NCI-H1436 treated with DMSO at 0.1 percent for 48 hours (cell line): ENCODE measurements around the gene ZNF710.
"Not testable (repeated sequence)": the region's sequence is repeated elsewhere in the genome, so short reads cannot be mapped to it uniquely, and the experiment has no call there.

Source experiments
- DNase-seq: peaks from one replicate; lab custom pipeline; 2025; lab: John Stamatoyannopoulos, UW

Gene ZNF710, protein sequence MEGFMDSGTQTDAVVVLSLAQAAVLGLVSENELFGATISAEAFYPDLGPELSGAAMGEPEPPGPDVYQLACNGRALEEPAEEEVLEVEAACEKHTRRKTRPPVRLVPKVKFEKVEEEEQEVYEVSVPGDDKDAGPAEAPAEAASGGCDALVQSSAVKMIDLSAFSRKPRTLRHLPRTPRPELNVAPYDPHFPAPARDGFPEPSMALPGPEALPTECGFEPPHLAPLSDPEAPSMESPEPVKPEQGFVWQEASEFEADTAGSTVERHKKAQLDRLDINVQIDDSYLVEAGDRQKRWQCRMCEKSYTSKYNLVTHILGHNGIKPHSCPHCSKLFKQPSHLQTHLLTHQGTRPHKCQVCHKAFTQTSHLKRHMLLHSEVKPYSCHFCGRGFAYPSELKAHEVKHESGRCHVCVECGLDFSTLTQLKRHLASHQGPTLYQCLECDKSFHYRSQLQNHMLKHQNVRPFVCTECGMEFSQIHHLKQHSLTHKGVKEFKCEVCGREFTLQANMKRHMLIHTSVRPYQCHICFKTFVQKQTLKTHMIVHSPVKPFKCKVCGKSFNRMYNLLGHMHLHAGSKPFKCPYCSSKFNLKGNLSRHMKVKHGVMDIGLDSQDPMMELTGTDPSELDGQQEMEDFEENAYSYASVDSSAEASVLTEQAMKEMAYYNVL

DNA sequence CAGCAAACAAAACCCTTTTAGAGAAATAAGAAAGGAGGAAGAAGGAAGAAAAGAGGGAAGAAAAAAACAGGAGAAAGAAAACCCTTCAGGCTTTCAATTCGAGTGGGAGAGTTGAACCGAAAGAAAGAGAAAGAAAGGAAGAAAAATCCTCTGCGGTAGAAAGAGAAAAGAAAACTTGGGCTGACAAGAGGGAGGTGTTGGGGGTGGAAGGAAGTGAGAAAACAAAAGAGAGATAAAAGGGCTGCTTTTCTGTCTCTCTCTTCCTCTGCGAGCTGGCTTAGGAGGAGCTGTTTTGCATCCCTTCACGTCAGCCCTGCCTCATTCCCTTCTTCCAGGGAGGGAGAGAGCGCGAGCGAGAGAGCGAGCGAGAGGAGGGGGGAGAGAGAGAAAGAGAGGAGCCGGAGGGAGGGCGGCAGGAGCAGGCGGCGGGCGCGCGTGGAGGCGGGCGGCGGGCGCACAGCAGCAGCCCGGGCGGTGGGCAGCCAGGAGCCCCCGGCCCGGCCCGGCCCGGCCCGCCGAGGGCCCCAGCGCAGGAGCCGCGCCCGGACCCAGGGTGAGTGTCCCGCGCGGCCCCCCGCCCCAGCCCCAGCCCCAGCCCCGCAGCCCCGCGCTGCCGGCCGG is at the start of gene ZNF710:
Gene ZNF710, plus strand, starts transcription at position 263 of the 621 bp plus-strand sequence. CDS start 65,814 bp downstream, outside the sequence.
- no peak for DNase-seq

DNA sequence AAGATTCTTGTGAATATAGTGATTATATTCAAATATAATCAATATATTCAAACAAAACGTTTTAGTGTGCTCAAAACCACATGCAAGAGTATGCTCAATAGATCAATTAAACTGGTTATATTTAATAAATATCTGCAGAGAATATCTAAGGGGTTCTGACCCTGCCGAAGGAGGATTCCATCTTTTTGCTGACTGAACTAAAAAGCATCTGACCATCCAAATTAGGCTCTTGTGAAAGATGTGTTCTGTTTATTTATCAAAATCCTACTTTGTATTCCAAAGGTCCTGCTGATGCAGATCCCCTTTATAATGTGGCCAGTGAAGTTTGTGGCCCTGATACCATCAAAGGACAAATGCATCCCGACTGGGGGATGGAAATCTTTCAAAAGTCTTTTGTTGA is 46.6 kb upstream of the ZNF710 start:
- no peak for DNase-seq

DNA sequence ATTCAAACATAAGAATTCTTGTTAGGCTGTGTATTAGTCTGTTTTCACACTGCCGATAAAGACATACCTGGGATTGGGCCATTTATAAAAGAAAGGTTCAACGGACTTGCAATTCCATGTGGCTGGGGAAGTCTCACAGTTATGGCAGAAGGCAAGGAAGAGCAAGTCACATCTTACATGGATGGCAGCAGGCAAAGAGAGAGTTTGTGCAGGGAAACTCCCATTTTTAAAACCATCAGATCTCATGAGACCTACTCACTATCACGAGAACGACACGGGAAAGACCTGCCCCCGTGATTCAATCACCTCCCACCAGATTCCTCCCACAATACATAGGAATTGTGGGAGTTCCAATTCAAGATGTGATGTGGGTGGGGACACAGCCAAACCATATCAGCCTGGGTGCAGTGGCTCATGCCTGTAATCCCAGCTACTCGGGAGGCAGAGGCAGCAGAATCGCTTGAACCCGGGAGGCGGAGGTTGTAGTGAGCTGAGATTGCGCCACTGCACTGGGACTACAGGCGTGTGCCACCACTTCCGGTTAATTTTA is 45.6 kb upstream of the ZNF710 start:
- DNase-seq: not testable (repeated sequence)

DNA sequence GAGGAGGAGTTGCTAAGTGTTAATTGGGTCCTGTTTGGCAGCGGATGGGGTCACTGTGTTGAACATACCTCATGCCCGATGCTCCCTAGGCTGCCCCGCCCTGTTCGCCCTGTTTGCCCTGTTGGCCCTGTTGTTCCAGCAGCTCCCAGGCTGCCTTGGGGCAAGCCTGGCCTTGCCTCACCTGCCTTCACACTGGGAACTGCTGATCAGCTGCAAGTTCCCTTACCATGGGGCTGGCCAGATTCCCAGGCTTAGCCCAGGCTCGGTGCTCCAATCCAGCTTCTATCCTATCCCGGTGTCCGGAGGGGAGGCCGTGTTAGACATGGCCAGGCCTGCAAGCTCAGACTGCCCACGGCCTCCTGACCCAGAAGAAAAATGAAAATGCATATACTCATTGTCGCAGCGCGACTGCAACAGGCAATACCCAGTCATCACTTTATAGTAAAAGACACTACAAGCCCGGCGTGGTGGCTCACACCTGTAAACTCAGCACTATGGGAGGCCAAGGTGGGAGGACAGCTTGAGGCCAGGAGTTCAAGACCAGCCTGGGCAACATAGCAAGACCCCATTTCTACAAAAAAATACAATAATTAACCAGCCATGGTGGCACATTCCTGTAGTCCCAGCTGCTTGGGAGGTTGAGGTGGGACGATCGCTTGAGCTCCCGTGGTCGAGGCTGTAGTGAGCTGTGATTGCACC is 42.9 kb upstream of the ZNF710 start:
- no peak for DNase-seq

DNA sequence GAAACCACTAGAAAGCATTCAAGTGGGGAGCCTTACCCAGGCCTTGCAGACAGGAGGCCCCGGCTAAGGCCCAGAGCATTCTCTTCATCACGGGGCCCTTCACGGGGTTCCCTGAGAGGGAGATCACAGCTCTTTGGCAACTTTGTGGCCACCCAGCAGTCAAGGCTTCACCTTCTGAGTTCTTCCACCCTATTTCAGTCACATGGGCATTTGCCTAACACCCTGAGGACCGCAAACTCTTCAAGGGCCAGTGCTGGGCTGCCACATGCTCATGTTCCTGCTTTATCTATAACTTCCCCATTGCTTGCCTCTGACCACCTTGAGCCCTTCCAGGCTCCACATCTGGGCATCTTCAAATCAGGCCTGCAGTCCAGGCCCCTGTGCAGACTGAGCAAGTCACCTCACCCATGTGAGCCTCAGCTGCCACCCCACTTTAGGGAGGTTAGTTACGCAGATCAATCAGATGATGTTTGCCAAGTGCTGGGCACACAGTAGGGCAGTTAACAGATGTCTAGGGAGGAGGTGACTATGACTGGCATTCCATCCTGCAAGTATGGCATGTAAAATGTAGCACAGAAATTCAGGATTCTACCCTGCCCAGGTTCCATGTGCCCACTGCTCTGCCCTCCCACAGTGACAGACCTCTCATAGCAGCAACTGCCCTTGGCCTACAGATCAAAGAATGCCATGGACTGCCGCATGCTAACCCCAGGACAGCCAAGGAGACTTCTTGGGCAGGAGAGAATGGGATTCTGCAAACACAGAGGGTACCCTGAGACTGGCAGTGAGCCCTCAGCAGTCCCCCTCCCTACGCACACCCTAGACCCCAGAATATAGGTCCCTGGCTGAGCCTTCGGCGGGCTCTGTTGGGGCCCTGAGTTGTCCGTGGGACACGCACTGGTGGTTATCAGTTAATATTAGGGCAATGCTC is 37.6 kb upstream of the ZNF710 start:
- no peak for DNase-seq

DNA sequence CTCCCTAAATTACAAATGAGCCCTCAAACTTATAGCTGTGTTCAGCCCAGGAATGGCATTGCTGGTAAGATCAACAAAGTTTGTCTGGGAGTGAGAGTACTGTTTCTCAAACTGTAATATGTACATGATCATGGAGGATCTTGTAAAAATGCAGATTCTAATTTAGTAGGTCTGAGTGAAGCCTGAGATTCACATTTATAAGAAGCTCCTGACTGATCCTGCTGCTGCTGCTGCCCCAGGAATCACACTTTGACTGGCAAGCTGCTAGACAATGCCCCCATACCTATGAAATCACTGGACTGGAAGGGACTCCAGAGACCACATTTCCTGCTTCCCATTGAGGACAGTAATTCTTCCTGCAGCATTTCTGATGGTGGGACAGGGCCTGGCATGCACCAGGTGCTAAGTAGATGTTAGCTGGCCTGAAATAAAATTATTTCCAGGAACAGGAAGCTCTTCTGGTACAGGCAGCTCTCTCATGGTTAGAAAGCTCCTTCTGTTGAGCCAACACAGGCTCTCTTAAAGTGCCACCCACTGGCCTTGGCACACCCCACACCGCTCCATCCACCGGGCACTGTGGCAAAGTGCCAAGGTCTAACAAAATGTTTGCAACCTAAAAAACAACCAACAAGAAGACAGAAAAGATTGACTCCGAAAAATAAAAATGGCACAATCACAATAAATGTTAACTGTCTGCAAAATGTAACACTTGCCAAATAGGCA is 36.7 kb upstream of the ZNF710 start:
- no peak for DNase-seq

DNA sequence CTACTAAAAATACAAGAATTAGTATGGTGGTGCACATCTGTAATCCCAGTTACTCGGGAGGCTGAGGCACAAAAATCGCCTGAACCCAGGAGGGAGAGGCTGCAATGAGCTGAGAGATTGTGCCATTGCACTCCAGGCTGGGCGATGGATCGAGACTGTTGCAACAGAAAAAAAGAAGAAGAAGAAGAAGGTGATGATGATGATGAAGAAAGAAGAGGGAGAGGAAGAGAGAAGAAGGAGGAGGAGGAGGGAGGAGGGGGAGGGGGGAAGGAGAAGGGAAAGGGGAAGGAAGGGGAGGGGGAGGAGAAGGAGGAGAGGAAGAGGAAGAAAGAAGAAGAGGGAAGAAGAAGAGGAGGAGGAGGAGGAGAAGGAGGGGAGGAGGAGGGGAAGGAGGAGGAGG is 33.2 kb upstream of the ZNF710 start:
- no peak for DNase-seq

DNA sequence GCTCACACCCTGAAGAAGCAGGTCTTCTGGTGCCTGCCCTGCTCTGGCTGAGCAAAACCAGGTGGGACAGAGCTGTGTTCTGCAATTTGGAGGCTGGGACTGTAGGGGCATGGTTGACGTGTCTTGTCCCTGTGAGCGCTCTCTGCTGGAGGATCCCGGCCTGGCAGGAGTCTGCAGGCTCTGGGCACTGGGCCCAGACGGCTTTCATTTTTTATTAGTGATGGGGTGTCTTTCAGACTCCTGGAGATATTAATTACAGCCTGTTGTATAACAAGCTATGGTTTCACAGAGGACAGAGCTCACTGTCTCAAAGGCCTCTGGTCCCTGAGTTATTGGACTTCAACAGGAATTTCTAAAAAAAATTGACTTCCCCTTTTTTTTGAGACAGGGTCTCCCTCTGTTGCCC is 29.5 kb upstream of the ZNF710 start:
- DNase-seq: no peak

DNA sequence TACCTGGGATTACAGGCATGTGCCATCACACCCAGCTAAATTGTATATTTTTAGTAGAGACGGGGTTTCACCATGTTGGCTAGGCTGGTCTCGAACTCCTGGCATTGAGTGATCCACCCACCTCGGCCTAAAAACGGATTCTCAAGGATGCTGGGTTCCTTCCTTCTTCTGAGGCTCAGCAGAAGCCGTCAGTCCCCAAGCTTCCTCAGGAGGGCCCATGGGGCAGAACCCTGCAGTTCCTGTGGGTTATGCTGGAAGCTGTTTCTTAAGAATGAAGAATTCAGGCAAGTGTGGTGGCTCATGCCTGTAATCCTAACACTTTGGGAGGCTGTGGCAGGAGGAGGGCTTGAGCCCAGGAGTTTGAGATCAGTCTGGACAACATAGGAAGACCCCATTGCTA is 29.0 kb upstream of the ZNF710 start:
- DNase-seq: no peak

DNA sequence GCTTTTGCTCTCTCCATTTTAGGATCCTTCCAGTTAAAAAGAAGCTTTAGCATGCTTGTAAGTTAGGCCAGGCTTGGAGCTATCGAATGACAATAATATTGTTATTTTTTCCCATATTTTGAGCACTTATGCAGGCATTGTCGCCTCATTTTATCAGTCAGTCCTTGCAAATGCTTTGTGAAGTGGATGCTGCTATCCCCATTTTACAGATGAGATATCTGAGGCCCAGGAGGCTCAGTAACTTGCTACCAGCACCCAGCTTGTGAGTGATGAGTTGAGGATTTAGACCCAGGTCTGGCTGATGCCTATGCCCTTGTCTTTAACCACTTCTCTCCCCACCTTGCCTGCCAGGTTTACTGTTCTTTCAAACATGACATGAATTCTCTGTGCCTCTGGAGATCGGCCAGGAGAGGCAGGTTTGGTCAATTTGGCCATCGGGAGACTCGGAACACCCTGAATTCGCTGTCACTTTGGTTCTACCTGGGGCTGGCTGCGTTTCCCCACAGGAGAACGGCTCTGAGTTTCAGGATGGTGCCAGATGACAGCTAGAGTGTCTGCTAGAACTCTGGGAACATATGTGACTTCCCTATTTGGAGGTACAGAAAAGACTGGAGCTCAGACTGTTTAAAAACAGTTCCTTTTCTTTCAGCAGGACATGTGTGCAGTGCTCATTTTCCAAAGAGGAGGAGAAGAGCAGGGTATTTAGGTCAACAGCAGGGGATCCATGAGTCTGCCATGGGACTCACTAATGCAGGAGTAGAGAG is 25.5 kb upstream of the ZNF710 start:
- no peak for DNase-seq

DNA sequence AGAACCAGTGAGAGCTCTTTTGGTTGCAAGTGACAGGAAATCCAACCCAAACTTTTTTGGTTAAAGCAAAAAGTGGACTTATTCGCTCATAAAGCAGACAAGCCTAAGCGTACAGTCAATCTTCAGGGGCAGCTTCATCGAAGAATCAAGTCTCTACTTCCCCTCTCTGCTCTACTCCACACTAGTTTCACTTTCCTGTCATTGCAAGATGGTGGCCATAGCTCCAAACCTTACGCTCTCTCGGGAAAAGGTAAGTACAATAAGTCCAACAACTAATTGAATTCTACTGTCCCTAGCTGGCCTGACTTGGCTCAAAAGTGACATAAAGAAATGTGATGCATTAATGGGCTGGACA is 24.9 kb upstream of the ZNF710 start:
- DNase-seq: no peak

DNA sequence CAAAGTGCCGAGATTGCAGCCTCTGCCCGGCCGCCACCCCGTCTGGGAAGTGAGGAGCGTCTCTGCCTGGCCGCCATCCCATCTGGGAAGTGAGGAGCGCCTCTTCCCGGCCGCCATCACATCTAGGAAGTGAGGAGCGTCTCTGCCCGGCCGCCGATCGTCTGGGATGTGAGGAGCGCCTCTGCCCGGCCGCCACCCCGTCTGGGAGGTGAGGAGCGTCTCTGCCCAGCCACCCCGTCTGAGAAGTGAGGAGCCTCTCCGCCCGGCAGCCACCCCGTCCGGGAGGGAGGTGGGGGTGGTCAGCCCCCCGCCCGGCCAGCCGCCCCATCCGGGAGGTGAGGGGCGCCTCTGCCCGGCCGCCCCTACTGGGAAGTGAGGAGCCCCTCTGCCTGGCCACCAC is 23.3 kb upstream of the ZNF710 start:
- DNase-seq: not testable (repeated sequence)

DNA sequence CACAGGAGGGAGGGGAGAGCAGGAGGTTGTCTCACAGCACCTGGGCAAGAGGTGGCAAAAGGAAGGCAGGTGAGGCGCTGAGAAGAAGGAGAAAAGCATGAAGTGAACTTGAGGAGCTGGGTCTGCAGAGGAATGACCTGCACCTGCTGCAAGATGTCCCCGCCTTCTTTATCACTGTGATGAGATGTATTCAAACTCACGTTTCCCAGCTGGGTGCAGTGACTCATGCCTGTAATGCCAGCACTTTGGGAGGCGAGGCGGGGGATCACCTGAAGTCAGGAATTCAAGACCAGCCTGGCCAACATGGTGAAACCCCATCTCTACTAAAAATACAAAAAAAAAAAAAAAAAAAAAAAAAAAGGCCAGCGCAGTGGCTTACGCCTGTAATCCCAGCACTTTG is 22.2 kb upstream of the ZNF710 start:
- no peak for DNase-seq

DNA sequence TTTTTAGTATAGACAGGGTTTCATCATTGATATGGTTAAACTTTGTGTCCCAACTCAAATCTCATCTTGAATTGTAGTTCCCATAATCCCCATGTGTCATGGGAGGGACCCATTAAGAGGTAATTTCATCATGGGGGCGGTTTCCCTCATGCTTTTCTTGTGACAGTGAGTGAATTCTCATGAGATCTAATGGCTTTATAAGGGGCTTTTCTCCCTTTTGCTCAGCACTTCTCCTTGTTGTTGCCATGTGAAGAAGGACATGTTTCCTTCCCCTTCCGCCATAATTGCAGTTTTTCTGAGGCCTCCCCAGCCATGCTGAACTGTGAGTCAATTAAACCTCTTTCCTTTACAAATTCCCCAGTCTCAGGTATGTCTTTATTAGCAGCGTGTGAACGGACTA is 20.2 kb upstream of the ZNF710 start:
- no peak for DNase-seq

DNA sequence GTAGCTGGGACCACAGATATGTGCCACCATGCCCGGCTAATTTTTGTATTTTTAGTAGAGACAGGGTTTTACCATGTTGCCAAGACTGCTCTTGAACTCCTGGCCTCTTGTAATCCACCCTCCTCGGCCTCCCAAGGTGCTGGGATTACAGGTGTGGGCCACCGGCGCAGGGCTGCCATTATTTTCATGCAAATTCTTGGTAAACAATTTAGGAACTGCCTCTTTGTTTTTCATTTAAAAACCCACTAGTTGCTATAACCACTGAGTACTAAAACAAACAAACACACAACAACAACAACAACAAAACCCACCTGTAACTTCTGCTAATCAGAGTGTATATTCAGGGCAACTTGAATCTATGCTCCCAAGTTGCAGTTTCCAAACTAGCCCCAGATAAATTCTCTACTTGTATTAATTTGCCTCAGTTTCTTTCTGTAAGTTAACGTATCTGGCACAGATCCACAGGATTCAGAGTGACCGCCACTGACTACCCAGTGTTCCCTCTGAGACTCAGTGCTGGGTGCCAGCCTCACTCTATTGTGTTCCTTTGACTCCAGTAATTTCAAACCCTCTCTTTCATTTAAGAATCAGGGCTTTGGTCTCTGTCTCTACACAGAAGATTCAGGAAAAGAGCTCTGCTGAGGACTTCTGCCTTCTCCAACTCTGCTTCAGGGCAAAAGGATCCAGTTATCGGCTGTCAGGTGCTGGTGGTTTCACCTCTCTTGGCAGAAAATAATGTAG is 18.6 kb upstream of the ZNF710 start:
- DNase-seq: no peak

DNA sequence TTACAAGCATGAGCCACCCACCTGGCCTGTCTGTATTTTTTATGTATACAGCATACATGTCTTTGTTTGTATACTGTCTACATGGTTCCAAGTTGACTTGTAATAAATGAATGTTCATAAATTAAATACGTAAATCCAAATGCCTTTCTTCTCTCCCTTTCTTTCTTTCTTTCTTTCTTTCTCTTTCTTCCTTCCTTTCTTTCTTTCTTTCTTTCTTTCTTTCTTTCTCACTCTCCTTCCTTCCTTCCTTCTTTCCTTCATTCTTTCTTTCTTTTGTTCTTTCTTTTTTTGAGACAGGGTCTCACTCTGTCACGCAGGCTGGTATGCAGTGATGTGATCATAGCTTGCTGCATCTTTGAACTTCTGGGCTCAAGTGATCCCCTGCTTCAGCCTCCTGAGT is 17.1 kb upstream of the ZNF710 start:
- DNase-seq: no peak

DNA sequence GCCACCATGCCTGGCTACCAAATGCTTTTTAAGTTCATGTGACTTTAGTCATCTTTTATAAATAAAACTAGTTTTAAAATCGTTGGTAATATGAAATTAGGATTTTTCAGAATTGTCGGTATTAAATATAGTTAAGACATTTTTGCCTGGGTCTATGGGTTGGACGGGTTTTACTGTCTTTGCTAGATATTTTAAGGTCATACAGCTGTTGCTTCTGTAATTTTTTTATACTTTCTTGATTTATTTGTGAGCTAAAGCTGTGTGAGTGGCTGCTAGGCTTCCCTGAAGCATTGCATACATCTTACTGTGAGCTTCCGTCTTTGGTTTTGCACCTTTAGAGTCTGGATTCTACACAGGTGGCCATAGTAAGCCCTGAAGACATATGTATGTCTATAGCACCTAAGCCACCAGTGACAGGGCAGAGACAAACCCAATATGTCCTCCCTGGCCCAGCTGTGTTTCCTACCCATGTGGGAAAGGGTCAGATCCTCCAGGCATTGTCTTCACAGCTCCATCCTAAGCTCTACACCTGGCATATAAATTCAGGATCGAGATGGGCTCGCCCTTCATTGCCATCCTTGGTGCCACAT is 16.6 kb upstream of the ZNF710 start:
- DNase-seq: no peak

DNA sequence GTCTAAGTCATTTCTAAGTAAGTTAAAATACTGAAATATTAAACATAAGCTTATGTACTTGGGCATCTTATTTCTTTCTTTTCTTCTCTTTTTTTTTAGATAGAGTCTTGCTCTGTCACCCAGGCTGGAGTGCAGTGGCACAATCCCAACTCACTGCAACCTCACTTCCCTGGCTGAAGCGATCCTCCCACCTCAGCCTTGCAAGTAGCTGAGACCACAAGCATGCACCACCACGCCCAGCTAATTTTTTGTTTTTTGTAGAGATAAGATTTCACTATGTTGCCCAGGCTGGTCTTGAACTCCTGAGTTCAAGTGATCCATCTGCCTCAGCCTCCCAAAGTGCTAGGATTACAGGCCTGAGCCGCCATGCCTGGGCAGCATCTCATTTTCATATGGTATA is 16.0 kb upstream of the ZNF710 start:
- no peak for DNase-seq

DNA sequence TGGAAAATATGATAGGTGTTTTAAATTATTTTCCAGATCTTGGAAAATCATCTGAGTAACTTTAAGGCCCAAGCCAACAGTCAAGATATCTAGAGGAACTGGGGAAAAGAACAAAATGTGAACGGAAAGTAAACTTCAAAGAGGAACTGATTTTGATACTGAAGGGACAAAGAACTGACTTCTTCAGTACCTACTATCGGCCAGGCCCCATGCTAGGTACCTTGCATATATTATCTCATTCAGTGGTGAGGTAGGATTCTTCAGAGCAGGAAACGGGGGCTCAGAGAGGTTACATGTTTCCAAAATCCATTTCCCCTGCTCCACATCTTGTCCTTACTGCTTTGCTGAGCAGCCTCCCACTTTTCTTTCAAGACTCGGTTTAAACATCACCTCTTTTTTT is 9.8 kb upstream of the ZNF710 start:
- no peak for DNase-seq
